Mucosa of gallbladder (tissue), 1 donor: Measurements from ENCODE around the gene KRT86. TPM values are rescaled to one million over a fixed set of nuclear protein-coding genes. Genes with fewer than 3 reads are reported as not detected.
"Not testable (repeated sequence)": the region's sequence is repeated elsewhere in the genome, so short reads cannot be mapped to it uniquely, and the experiment has no call there.

Source experiments
- DNase-seq: peaks from one replicate; pipeline ENCODE4 v3.0.0-alpha.2; 2020; ENCODE audit warnings: low spot score
- total RNA-seq: library from RNA; stranded (reverse); gene quantifications from one replicate; pipeline ENCODE4 v1.2.1, GENCODE V29; 2021
- donor health status: DM: no; HTN: no; CAD: no.

KRT86 gene
- total RNA-seq, 1 donor from 2014 or later: 1.1 TPM

DNA sequence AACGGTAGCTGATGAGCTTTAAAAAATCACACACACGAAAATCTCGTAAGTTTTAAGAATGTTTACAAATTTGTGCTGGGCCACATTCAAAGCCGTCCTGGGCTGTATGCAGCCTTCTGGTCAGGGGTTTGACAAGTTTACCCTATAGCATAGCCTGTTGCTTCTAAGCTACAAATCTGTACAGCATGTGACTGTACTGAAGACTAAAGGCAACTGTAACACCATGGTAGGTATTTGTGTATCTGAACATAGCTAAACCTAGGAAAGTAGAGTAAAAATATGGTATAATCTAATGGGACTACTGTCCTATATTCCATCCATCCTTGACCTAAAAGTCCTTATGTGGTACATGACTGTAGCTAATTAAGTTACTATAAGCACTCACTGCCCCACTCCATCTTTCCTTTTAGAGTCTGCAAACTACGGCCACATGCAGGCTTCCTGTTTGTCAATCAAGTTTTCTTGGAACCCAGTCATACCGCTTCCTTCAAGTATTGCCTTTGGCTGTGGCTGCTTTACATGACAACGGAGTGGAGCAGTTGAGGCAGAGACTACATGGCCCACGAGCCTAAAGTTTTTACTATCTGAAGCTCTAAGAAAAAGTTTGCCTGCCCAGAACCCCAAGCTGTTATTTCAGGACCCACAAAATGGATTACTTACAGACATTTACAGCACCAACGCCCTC is 22.9 kb upstream of the KRT86 start:
- DNase-seq: no peak

DNA sequence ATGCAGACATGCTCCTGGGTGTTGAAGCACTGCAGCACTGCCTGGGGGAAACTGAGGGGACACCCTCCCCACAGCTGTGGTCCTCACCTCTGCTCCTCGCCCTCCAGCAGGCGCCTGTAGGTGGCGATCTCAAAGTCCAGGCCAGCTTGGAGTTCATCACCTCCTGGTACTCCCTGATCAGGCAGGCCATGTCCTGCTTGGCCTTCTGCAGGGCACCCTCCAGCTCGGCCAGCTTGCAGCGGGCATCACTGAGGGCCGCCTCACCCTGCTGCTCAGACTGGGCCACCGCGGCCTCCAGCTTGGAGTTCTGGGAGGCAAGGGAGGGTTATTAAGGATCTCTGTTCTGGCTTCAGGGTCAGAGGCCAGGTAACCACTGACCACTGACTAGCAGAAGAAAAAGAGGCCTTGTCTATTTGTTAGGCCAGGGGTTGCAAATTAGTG is 22.2 kb upstream of the KRT86 start:
- DNase-seq: not testable (repeated sequence)

DNA sequence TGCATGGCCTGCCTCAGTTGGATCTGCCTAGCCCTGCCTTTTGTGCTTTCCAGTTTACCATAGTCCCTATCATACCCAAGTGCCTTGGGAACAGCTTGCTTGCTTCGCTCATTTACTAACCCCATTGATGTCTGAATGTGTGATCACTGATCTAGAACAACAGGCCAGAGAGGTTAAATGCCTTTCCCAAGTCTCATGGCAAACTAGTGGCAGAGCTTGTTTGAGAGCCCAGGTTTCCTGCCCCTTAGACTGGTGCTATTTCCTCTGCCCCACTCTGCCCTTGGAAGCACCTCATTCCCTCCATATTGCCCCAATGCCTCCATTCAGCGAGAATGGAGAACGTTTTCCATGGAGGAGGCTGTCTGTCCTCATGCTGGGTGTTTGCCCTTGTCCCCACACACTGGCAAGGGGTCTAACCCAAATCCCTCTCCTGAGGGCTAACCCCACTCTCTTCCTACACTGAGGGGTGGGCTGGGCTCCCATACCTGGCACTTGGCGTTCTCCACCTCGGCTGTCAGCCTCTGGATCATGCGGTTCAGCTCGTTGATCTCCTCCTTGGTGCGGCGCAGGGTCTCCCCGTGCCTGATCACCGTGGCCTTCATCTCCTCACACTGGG is 21.6 kb upstream of the KRT86 start:
- DNase-seq: no peak

DNA sequence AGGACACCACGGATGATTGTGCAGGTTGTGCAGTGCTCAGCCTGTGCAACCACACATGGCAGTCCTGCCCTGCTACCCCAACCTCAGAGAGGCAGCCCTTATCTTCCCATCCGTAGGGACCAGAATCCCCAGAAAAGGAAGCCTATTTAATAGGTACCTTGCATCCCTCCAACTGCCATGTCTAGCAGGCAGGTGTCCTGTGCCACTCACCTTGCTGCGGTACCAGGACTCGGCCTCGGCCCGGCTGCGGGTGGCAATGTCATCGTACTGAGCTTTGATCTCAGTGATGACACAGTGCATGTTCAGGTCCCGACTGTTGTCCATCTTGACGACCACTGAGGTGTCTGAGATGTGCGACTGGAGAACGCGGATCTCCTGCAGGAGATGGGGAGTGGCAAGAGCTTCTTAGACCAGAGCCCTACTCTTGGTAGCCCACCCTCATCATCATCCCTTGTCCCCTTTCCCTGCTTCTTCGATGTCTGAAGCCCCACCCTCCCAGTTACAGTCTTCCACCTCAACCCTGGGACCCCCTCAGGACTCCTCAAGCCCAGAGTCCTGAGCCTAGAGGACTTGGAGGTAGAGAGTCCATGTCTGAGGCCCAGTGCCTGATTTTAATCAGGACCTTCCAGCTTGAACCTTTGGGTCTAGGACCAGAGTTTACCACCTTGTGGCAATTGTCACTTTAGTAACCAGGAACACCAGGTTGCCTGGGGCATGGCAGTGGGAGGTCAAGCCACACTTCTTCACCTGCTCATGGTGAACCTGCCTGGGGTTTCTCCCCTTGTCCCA is 20.9 kb upstream of the KRT86 start:
- DNase-seq: no peak

DNA sequence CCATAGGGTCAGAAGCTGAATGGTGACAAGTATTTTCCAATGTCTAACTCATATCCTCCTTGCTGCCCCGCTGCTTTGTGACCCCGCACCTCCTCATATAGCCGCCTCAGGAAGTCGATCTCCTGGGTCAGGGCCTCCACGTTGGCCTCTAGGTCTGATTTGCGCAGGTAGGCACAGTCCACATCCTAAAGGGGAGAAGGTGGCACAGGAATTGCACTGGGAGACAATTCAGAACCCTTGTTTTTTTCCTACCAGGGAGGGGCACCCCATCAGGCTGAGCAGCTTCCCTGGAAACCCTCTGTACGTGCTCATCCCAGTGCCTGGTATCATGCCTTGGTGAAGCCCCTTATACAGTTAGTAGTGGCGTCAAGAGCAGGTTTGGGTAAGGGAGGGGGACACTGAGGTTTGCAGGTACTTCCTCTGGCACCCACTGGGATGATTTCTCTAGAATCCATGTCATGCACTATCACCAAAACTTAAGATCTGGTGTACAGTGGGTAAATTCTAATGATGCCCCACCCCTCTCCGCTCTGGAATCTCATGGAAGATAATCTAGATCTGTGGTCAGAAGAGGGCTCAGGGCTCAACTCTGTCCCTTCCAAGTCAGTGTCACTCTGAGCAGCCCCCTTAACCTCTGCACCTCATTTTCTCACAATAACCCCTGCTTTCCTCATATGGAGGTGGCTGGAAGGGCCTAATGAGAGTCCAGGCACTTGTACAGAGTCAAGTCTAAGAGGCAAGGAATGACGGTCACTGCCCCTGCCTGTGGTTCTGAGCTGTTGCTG is 20.1 kb upstream of the KRT86 start:
- DNase-seq: no peak

- no peak for DNase-seq
Observed at GRCh38 chr12:52254965-52255751, 19.3 kb upstream of the KRT86 start.

GRCh38 chr12:52255926-52256583 is 18.4 kb upstream of the KRT86 start:
- no peak for DNase-seq

DNA sequence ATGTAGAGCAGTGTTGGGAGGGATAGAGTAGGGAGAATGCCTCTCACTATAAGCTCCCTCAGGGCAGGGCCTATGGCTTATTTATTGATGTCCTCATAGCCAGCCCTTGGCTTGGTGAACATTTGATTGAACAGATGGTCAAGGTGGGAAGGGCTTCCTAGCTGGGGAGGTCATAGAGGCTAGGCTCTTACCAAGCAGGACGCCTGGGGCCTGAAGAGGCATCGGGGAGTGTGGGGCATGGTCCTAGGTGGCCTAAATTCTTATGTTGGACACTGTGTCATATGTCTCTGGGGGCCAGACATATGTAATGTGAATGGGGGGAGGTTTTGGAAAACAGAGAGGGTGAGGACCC is 17.9 kb upstream of the KRT86 start:
- DNase-seq: no peak

DNA sequence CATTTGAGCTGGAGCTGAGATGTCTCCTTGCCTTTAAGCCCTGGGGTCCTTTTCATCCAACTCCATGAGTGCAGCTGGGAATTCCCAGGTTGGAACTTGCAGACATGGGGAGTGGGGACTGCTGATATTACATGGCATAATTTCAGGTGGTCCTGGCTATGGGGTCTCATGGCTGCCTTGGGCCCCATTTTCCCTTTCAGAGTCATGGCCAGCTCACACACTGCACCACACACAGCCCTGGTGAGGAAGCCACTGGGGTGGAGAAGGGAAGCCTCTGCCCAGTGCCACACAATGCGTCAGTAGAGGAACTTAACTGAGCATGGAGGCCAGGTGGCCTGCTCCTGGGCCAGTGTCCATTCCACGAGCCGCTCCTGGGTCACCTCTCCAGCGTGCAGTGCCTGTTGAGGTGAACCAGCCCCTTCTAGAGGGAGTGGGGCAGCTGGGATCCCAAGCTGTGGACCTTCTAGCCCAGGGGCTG is 17.3 kb upstream of the KRT86 start:
- no peak for DNase-seq

- DNase-seq: not testable (repeated sequence)
Observed at GRCh38 chr12:52257922-52258321, 16.5 kb upstream of the KRT86 start.

DNA sequence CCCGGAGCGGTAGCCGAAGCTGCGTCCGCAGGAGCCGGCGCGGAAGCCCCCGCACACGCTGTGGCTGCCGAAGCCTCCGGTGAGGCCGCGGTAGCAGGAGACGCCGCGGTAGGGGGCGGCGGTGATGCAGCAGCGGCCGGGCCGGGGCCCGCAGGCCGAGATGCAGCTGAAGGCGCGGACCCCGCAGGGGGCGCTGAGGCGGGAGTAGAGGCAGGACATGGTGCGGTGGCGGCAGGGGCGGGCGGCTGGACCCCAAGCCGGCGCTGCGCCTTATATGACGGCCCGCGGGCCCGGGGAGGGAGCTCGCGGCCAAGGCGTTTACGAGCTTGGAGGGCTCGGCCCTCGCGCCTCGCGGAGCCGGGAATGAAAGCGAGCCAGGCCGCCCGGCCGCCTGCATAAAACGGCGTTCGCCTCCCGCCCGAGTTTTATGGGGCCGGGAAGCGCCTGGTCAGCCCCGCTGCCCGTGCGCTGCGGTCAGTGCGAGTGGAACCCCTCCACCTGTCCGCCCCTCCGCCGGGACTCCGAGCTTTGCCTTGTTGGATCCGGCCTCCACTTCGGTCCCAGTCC is 16.0 kb upstream of the KRT86 start:
- no peak for DNase-seq

DNA sequence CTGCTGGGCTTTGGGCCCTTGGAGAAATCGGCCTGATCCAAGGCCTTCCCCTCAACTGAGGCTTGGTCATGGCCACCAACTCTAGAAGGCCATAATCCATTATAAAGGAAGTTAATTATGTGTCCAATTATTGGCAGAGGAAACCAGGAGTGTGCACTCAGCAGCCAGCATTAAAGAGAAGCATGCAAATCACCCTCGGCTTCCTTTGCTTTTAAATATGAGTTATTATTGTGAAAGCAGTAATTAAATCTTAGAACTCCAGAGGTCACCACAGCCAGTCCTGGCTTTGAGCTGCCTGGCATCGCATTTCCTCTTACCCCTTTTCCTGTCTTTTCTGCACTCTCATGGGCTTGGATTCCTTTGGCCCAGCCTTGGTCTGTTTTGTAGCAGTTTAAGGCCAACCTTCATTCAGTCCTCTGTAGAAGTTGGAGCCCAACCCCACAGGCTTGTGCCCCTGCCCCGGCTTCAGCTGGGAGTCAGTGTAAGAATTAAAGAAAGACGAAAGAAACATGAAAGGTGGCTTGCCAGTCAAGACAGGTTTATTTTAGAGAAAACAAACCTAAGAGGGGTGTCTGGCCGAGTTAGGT is 14.7 kb upstream of the KRT86 start:
- DNase-seq: no peak

GRCh38 chr12:52260361-52261207 is 13.9 kb upstream of the KRT86 start:
- DNase-seq: no peak

- DNase-seq: no peak
Observed at GRCh38 chr12:52261208-52261484, 13.3 kb upstream of the KRT86 start.

DNA sequence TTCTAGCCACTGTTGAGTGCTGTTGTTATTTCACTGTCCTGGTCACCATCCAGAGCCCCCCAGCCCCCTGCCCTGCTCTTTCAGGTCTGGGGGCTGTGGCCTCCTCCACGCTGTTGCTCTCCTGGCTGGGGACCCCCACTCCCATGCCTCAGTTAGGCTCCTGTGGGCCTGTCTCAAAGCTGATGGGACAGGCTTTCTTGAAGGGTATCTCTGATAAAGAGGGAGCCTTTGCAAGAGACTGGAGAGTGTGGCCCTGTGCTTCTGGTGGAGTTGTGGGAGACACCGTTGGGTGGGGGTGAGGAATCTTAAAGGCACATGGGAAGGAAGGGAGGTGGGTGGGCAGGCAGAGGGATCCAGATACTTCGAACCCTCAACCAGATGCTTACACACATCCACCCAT is 12.2 kb upstream of the KRT86 start:
- no peak for DNase-seq

DNA sequence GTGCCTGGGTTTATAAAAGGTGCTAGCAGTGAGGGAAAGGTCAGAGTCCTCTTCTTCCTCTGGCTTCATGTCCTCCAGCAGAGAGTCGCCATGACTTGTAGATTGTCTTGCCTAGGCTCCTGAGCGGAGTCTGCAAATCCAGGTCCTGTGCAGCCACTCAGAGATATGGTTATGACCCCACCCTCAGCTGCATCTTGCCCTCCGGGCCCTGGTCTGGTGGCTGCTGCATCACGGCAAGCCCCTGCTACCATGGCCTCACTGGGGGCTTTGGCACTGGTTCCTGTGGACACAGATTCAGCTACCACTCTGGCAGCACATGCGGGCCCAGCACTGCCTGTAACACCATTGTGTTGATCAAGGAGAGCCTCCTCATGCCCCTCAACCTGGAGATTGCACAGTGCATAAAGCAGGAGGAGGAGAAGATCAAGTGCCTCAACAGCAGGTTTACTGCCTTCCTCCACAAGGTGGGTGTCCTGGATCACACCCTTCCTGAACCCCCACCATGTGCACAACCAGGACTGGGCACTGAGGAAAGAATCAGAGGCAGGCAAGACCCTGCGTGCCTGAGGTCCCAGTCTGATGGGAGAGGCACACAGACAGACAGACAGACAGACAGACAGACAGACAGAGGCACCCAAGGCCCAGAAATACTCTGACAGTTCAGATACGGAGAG is 10.5 kb upstream of the KRT86 start:
- no peak for DNase-seq

DNA sequence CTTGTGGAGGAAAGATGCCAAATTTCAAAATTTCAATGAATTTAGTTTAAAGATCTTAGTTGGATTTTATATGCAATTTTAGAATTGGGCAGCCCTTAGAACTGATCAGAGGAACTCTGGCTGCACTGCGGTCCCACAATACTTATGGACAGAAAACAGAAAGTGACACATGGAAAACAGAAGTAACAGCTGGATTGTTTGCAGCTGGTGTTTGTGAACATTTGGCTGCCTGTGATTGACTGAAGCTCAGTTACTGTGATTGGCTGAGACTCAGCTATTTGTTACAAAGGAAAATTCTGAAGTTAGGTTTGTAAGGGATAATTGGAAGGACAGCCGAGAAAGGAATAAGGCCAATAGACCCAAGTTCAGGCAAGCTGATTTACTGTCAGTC is 10.0 kb upstream of the KRT86 start:
- DNase-seq: no peak

GRCh38 chr12:52266514-52266913 is 7.9 kb upstream of the KRT86 start:
- no peak for DNase-seq

DNA sequence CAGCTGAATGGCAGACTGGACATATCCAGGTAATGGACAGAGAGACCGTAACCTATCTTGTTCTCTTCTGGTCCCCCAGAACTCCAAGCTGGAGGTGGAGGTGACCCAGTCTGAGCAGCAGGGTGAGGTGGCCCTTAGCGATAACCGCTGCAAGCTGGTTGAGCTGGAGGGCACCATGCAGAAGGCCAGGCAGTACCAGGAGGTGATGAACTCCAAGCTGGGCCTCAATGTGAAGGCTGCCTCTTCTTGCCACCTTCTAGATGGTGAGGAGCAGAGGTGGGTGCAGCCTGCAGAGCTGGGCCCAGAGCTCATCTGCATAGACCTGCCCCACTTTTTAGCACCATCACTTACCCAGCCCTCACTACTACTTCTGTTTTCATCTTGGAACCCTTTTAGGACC is 7.2 kb upstream of the KRT86 start:
- DNase-seq: no peak
